SU-DHL-6 (cell line): ENCODE data around the gene KISS1.

Source experiments
- H2AFZ ChIP-seq: fragments of 200-600 bp; sonication (generic); 2 replicates; pipeline ENCODE4 v1.6.1; 2014; ENCODE audit warnings: low read depth, mild to moderate bottlenecking, moderate library complexity, mixed read lengths, antibody characterized with exemption, low read length; ENCODE audit not compliant: severe bottlenecking
- H3F3A ChIP-seq: fragments of 200-600 bp; shearing (Covaris generic); 2 replicates; pipeline ENCODE4 v1.6.0; 2016; ENCODE audit warnings: antibody characterized with exemption, mild to moderate bottlenecking; ENCODE audit not compliant: insufficient read depth
- H3K27ac ChIP-seq: fragments of 200-600 bp; sonication (generic); 2 replicates; pipeline ENCODE4 v1.5.1; 2016; ENCODE audit warnings: low read depth, mild to moderate bottlenecking, low read length, moderate library complexity, mixed read lengths
- H3K27me3 ChIP-seq: fragments of 200-600 bp; sonication (generic), shearing (Covaris generic); 2 replicates; pipeline ENCODE4 v1.6.0; 2014; ENCODE audit warnings: mild to moderate bottlenecking, low read length
- H3K36me3 ChIP-seq: fragments of 200-600 bp; sonication (generic); 2 replicates; pipeline ENCODE4 v1.6.1; 2014; ENCODE audit warnings: mild to moderate bottlenecking, low read length, mixed read lengths
- H3K4me2 ChIP-seq: fragments of 300-600, 200-600 bp; shearing (Covaris generic), sonication (generic); 2 replicates; pipeline ENCODE4 v1.6.0; 2014; ENCODE audit warnings: low read length, low read depth, mild to moderate bottlenecking; ENCODE audit not compliant: poor library complexity, severe bottlenecking
- H3K4me3 ChIP-seq: fragments of 200-600 bp; sonication (generic); 2 replicates; pipeline ENCODE4 v1.5.1; 2014; ENCODE audit warnings: antibody characterized with exemption, low read length, mild to moderate bottlenecking, mixed read lengths; ENCODE audit not compliant: insufficient read depth, poor library complexity, severe bottlenecking
- H3K79me2 ChIP-seq: fragments of 200-600 bp; sonication (generic); 2 replicates; pipeline ENCODE4 v1.6.1; 2014; ENCODE audit warnings: mild to moderate bottlenecking, low read length, moderate library complexity; ENCODE audit not compliant: insufficient read depth
- H3K9ac ChIP-seq: fragments of 200-600 bp; sonication (generic); 2 replicates; pipeline ENCODE4 v1.7.0; 2014; ENCODE audit warnings: mild to moderate bottlenecking, low read length
- H3K9me2 ChIP-seq: fragments of 200-600 bp; sonication (generic); replicated peaks from 2 replicates; pipeline ENCODE4 v1.6.1; 2014; ENCODE audit warnings: low read length; ENCODE audit not compliant: insufficient read depth
- H3K9me3 ChIP-seq: fragments of 200-600 bp; sonication (generic); 2 replicates; pipeline ENCODE4 v1.6.1; 2014; ENCODE audit warnings: low read length, mixed read lengths; ENCODE audit not compliant: insufficient read depth
- H4K20me1 ChIP-seq: fragments of 200-600 bp; sonication (generic); 2 replicates; pipeline ENCODE4 v1.6.1; 2014; ENCODE audit warnings: low read depth, mild to moderate bottlenecking, antibody characterized with exemption, low read length, moderate library complexity, mixed read lengths
- EZH2phosphoT487 ChIP-seq: fragments of 200-600 bp; sonication (generic), shearing (Covaris generic); conservative IDR thresholded peaks from 2 replicates; pipeline ENCODE4 v1.6.1; 2018; ENCODE audit warnings: mild to moderate bottlenecking, antibody characterized with exemption, low read length, moderate library complexity, mixed read lengths
- TF ChIP-seq, protein P1 (sequence below): fragments of 200-600 bp; sonication (generic); IDR thresholded peaks from one replicate; pipeline ENCODE4 v1.5.1; 2017; ENCODE audit warnings: antibody characterized with exemption, mild to moderate bottlenecking, low read length, moderate library complexity; ENCODE audit not compliant: insufficient read depth, poor library complexity, severe bottlenecking

KISS1 gene

DNA sequence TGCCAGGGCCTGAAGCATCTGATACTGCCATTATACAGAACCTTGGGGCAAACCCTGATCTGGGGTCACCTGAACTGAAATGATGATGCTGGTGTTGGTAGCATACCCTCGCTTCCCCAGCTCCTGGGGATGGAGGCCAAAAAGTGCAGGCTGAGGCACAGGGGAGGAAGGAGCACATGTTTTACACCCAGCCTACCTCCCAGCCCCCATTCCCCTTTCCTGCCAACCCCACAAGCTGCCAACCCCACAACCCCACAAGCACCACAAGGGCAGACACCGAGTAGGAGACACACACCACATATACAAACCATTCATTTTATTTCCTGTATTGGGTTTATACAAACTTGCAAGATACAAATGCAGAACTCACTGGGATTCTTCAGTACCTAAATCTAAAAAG is 22.3 kb upstream of the KISS1 start:
- H3F3A ChIP-seq, result no peaks in the 10 kb centered on the region
- no peaks in the 10 kb centered on the region for H3K79me2 ChIP-seq
- no peak overlapping the region for H3K9ac ChIP-seq
- H2AFZ ChIP-seq, result no peak overlapping the region
- no peaks in the 10 kb centered on the region for H4K20me1 ChIP-seq
- TF ChIP-seq EZH2phosphoT487, result no peak
- TF ChIP-seq, protein P1, sequence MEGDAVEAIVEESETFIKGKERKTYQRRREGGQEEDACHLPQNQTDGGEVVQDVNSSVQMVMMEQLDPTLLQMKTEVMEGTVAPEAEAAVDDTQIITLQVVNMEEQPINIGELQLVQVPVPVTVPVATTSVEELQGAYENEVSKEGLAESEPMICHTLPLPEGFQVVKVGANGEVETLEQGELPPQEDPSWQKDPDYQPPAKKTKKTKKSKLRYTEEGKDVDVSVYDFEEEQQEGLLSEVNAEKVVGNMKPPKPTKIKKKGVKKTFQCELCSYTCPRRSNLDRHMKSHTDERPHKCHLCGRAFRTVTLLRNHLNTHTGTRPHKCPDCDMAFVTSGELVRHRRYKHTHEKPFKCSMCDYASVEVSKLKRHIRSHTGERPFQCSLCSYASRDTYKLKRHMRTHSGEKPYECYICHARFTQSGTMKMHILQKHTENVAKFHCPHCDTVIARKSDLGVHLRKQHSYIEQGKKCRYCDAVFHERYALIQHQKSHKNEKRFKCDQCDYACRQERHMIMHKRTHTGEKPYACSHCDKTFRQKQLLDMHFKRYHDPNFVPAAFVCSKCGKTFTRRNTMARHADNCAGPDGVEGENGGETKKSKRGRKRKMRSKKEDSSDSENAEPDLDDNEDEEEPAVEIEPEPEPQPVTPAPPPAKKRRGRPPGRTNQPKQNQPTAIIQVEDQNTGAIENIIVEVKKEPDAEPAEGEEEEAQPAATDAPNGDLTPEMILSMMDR, result no peak
- no peak overlapping the region for H3K4me2 ChIP-seq
- no peaks in the 10 kb centered on the region for H3K9me3 ChIP-seq
- no peak overlapping the region for H3K27ac ChIP-seq
- H3K4me3 ChIP-seq, result no peak overlapping the region
- H3K27me3 ChIP-seq, result no peaks in the 10 kb centered on the region
- H3K36me3 ChIP-seq, result no peaks in the 10 kb centered on the region
- H3K9me2 ChIP-seq, result no peaks in the 10 kb centered on the region

DNA sequence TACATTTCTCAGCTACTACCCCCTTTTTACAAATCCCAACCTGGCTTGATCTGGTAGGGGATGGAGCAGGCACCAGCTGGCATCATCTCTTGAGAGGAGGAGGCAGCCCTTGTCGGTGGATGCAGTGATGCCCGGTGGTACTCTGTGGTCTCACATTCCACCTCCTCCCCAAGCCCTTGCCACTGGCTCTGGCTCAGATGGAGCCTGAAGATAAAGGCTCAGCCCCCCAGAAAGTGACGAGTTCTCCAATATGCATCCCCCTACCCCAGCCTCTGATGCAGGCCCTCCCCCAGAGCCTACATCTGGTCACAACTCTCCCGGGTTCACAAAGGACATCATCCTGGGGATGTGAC is 21.3 kb upstream of the KISS1 start:
- Histone ChIP-seq H3K79me2 (no peaks in the 10 kb centered on the region), H3K27me3 (no peaks in the 10 kb centered on the region), H3K4me2 (no peak overlapping the region), H2AFZ (no peak overlapping the region), H3K9ac (no peak overlapping the region), H4K20me1 (no peaks in the 10 kb centered on the region), H3K4me3 (no peak overlapping the region), H3K9me2 (no peaks in the 10 kb centered on the region), H3K27ac (no peak overlapping the region), H3F3A (no peaks in the 10 kb centered on the region), H3K9me3 (no peaks in the 10 kb centered on the region), H3K36me3 (no peaks in the 10 kb centered on the region)
- TF ChIP-seq, protein P1, result no peak
- no peak for TF ChIP-seq EZH2phosphoT487

DNA sequence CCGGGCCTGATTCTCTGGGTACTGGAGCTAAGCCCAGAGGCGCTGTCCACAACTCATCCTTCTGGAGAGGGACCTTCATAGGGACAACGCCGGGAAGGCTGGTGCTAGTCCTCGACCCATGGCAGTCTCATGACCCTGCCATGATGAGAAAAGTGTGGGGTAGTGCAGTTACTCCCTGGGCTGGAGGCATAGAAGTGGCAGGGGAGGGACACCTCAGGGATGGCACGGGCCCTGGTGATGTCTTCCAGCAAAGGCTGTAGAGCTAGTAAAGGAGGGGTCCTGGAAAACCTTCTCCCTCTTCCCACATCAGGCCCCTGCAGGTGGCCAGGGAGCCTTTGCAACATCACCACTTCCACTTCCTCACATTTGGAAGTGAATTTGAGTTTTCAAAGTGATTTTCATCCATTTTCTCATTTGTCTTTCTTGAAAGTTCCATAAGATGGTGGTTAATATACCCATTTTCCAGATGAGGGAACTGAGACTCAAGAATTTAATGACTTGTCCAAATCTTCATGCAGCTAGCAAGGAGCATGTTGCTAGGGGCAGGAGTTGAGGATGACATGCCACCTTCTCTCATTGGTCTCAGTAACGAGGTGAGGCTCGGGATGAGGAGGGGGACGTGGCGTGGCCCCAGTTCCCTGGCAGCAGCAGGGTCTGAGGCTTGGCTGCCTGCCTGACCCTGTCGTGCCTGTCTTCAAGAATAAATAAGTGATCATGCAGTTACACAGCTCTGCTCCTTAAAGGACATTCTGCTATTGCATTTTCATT is 20.8 kb upstream of the KISS1 start:
- TF ChIP-seq EZH2phosphoT487, result no peak
- TF ChIP-seq, protein P1, result no peak
- Histone ChIP-seq H4K20me1 (no peaks in the 10 kb centered on the region), H3K4me2 (no peak overlapping the region), H3K9ac (no peak overlapping the region), H3K9me3 (no peaks in the 10 kb centered on the region), H2AFZ (no peak overlapping the region), H3K79me2 (no peaks in the 10 kb centered on the region), H3F3A (no peaks in the 10 kb centered on the region), H3K4me3 (no peak overlapping the region), H3K27ac (no peak overlapping the region), H3K9me2 (no peaks in the 10 kb centered on the region), H3K27me3 (no peaks in the 10 kb centered on the region), H3K36me3 (no peaks in the 10 kb centered on the region)
